H1 (cell line): ENCODE data around the gene CRYGN. TPM values are rescaled to one million over a fixed set of nuclear protein-coding genes. Genes with fewer than 3 reads are reported as not detected.

Experiments
- CTCF ChIA-PET: fragments of 300-600 bp; sonication (Branson Sonifier 250); formaldehyde crosslinking; loops from one replicate; lab custom pipeline; 2021; ENCODE audit not compliant: partially characterized antibody; lab: Charles Lee
- POLR2A ChIA-PET: fragments of 300-600 bp; sonication (Branson Sonifier 250); formaldehyde crosslinking; loops from one replicate; lab custom pipeline; 2021; ENCODE audit warnings: inconsistent platforms; ENCODE audit not compliant: partially characterized antibody; lab: Charles Lee
- DNase-seq, 2 experiments: peaks; one replicate each; pipeline versions ENCODE4 v3.0.0 to v3.0.0-alpha.2; 2010 to 2022; ENCODE audit warnings: low spot score in 2 of 2, low read depth in 1 of 2, mixed read lengths in 1 of 2
- FAIRE-seq: peaks from 2 replicates; lab custom pipeline; 2011; peaks lifted over from hg19 to GRCh38; lab: Jason Lieb, UNC
- H2AFZ ChIP-seq: 2 replicates; pipeline ENCODE4 v1.8.1; 2012; ENCODE audit warnings: low read length, inconsistent platforms
- H2AK5ac ChIP-seq: 2 replicates; pipeline ENCODE4 v1.6.1; 2013; ENCODE audit warnings: low read depth, low read length
- H2BK120ac ChIP-seq: replicated peaks from 2 replicates; pipeline ENCODE3; 2013; ENCODE audit warnings: low read depth, low read length, inconsistent platforms
- H2BK12ac ChIP-seq: 2 replicates; pipeline ENCODE4 v1.6.1; 2013; ENCODE audit warnings: low read depth, low read length
- H2BK15ac ChIP-seq: 2 replicates; pipeline ENCODE4 v1.6.1; 2013; ENCODE audit warnings: low read length
- H2BK20ac ChIP-seq: 2 replicates; pipeline ENCODE4 v1.6.1; 2013; ENCODE audit warnings: low read length
- H2BK5ac ChIP-seq: 2 replicates; pipeline ENCODE4 v1.6.1; 2013; ENCODE audit warnings: low read depth, low read length
- H3K14ac ChIP-seq: 2 replicates; pipeline ENCODE4 v1.6.1; 2013; ENCODE audit warnings: inconsistent platforms; ENCODE audit not compliant: insufficient read length
- H3K18ac ChIP-seq: 2 replicates; pipeline ENCODE4 v1.6.1; 2013; ENCODE audit warnings: low read length; ENCODE audit errors: extremely low read depth
- H3K23ac ChIP-seq: 2 replicates; pipeline ENCODE4 v1.6.1; 2013; ENCODE audit warnings: inconsistent platforms; ENCODE audit not compliant: insufficient read length
- H3K23me2 ChIP-seq: 2 replicates; pipeline ENCODE4 v1.6.1; 2013; ENCODE audit warnings: low read depth, low read length
- H3K27ac ChIP-seq: 2 replicates; pipeline ENCODE4 v1.6.1; 2011; ENCODE audit warnings: low read depth, low read length, inconsistent platforms
- H3K27me3 ChIP-seq, 4 experiments: replicated peaks in 1 of 4; 1 replicate in 1 of 4; 2 replicates in 3 of 4; pipeline versions ENCODE4 v1.6.1 to v1.8.1; 2011 to 2013; ENCODE audit warnings: low read length in 3 of 4, mild to moderate bottlenecking in 3 of 4, inconsistent platforms in 2 of 4, mixed read lengths in 2 of 4, moderate library complexity in 1 of 4; ENCODE audit not compliant: control insufficient read depth in 3 of 4, insufficient read depth in 3 of 4; ENCODE audit errors: extremely low read depth in 1 of 4
- H3K36me3 ChIP-seq, 4 experiments: 2 replicates each; pipeline versions ENCODE4 v1.6.1 to v1.8.1; 2011 to 2013; ENCODE audit warnings: mild to moderate bottlenecking in 4 of 4, low read length in 3 of 4, moderate library complexity in 2 of 4, control low read depth in 1 of 4, inconsistent platforms in 1 of 4; ENCODE audit not compliant: insufficient read depth in 4 of 4, control insufficient read depth in 2 of 4
- H3K4ac ChIP-seq: replicated peaks from 2 replicates; pipeline ENCODE3; 2013; ENCODE audit warnings: low read length, low read depth, mixed read lengths, inconsistent platforms; ENCODE audit not compliant: insufficient read length
- H3K4me1 ChIP-seq, 4 experiments: replicated peaks in 1 of 4; 1 replicate in 1 of 4; 2 replicates in 3 of 4; pipeline versions ENCODE4 v1.6.1 to v1.8.1; 2011 to 2013; ENCODE audit warnings: low read length in 3 of 4, inconsistent platforms in 2 of 4, mixed read lengths in 1 of 4; ENCODE audit not compliant: insufficient read depth in 4 of 4, control insufficient read depth in 3 of 4
- H3K4me2 ChIP-seq, 2 experiments: 2 replicates each; pipeline versions ENCODE4 v1.6.1 to v1.8.1; 2011 to 2013; ENCODE audit warnings: low read depth in 2 of 2, low read length in 2 of 2, control low read depth in 1 of 2, inconsistent platforms in 1 of 2, mild to moderate bottlenecking in 1 of 2; ENCODE audit not compliant: insufficient read depth in 1 of 2
- H3K4me3 ChIP-seq, 4 experiments: fragments of 200-600, 300-600 bp in 1 of 4; sonication (generic), shearing (Covaris generic), sonication (Bioruptor Twin) in 1 of 4; 2 replicates each; pipeline versions ENCODE4 v1.5.1 to v1.8.1; 2011 to 2016; ENCODE audit warnings: low read length in 4 of 4, low read depth in 3 of 4, control low read depth in 2 of 4, inconsistent platforms in 2 of 4, mild to moderate bottlenecking in 2 of 4, mixed read lengths in 1 of 4, moderate library complexity in 1 of 4; ENCODE audit not compliant: insufficient read depth in 2 of 4; ENCODE audit errors: extremely low read depth in 1 of 4
- H3K56ac ChIP-seq: replicated peaks from 2 replicates; pipeline ENCODE3; 2013; ENCODE audit warnings: low read depth, mild to moderate bottlenecking, mixed read lengths, low read length, inconsistent platforms; ENCODE audit not compliant: insufficient read length
- H3K79me1 ChIP-seq: 2 replicates; pipeline ENCODE4 v1.6.1; 2013; ENCODE audit warnings: low read depth, low read length, control low read depth
- H3K79me2 ChIP-seq, 2 experiments: 2 replicates each; pipeline versions ENCODE4 v1.6.1 to v1.8.1; 2012 to 2013; ENCODE audit warnings: low read length in 2 of 2, mild to moderate bottlenecking in 2 of 2, inconsistent platforms in 1 of 2; ENCODE audit not compliant: insufficient read depth in 2 of 2, control insufficient read depth in 1 of 2
- H3K9ac ChIP-seq, 4 experiments: replicated peaks in 1 of 4; 1 replicate in 1 of 4; 2 replicates in 3 of 4; pipeline versions ENCODE4 v1.6.1 to v1.8.1; 2011 to 2013; ENCODE audit warnings: low read depth in 3 of 4, low read length in 3 of 4, control low read depth in 2 of 4, mild to moderate bottlenecking in 2 of 4, moderate library complexity in 2 of 4, inconsistent platforms in 1 of 4; ENCODE audit errors: extremely low read depth in 1 of 4
- H3K9me3 ChIP-seq, 2 experiments: 2 replicates each; pipeline versions ENCODE4 v1.6.1 to v1.8.1; 2012 to 2013; ENCODE audit warnings: mild to moderate bottlenecking in 2 of 2, moderate library complexity in 2 of 2, control low read depth in 1 of 2, inconsistent platforms in 1 of 2, low read depth in 1 of 2, low read length in 1 of 2, mixed read lengths in 1 of 2; ENCODE audit not compliant: insufficient read depth in 2 of 2
- H4K20me1 ChIP-seq, 2 experiments: replicated peaks in 1 of 2; 2 replicates each; pipeline versions ENCODE3 to v1.8.1; 2011 to 2013; ENCODE audit warnings: inconsistent platforms in 2 of 2, low read length in 2 of 2, mild to moderate bottlenecking in 1 of 2; ENCODE audit not compliant: insufficient read depth in 2 of 2, control insufficient read depth in 1 of 2
- H4K5ac ChIP-seq: 2 replicates; pipeline ENCODE4 v1.6.1; 2013; ENCODE audit warnings: low read length, low read depth, mixed read lengths, inconsistent platforms; ENCODE audit not compliant: insufficient read length
- H4K8ac ChIP-seq: 2 replicates; pipeline ENCODE4 v1.8.0; 2013; ENCODE audit warnings: mild to moderate bottlenecking, moderate library complexity, low read length, inconsistent platforms; ENCODE audit not compliant: insufficient read depth; ENCODE audit errors: extremely low read depth
- H4K91ac ChIP-seq: replicated peaks from 2 replicates; pipeline ENCODE3; 2013; ENCODE audit warnings: low read length, mixed read lengths, inconsistent platforms; ENCODE audit not compliant: insufficient read length
- MAFK ChIP-seq: IDR thresholded peaks from 2 replicates; pipeline ENCODE4 v1.6.1; 2012; ENCODE audit warnings: low read depth, mild to moderate bottlenecking, improper control_type of control experiment, low read length
- NANOG ChIP-seq: IDR thresholded peaks from 2 replicates; pipeline ENCODE4 v1.6.1; 2011; ENCODE audit warnings: low read length, low read depth, mild to moderate bottlenecking, inconsistent platforms; ENCODE audit not compliant: insufficient read depth, poor library complexity, severe bottlenecking
- SP1 ChIP-seq: IDR thresholded peaks from 2 replicates; pipeline ENCODE4 v1.6.1; 2011; ENCODE audit warnings: low read depth, low read length
- SUZ12 ChIP-seq: fragments of 200-600 bp; sonication (generic); IDR thresholded peaks from 2 replicates; pipeline ENCODE4 v1.6.1; 2012; ENCODE audit warnings: mild to moderate bottlenecking, inconsistent platforms, low read length, moderate library complexity, mixed read lengths
- WGBS, 2 experiments: shearing (Covaris generic) in 1 of 2; methylation state at CpG; one replicate each; pipeline versions ENCODE4 v1.1.6 to v1.1.7; 2013 to 2015; ENCODE audit warnings: low lambda C conversion rate in 2 of 2, mixed read lengths in 2 of 2, inconsistent platforms in 1 of 2, low coverage in 1 of 2, missing lambda C conversion rate in 1 of 2; ENCODE audit not compliant: insufficient replicate concordance in 2 of 2, insufficient coverage in 1 of 2, insufficient read length in 1 of 2; ENCODE audit errors: extremely low coverage in 1 of 2, missing lambda C conversion rate in 1 of 2; 5-methylcytosine and 5-hydroxymethylcytosine counted together
- polyA plus RNA-seq, 7 experiments: library from polyadenylated mRNA; depleted of rRNA in 3 of 7; stranded (reverse) in 5 of 7; unstranded in 2 of 7; fragments of >200 nt in 5 of 7; fragments of 200-250 nt in 2 of 7; gene quantifications; 1 replicate in 5 of 7; 2 replicates in 1 of 7; 4 replicates in 1 of 7; pipeline versions ENCODE4 v1.2.1 to v1.2.3, GENCODE V29; 2011 to 2013; ENCODE audit warnings: missing spikeins in 2 of 7, mixed read lengths in 2 of 7
- total RNA-seq: library from RNA; stranded (reverse); fragmentation: NEBNext Ultra II Directional; extraction: Animal tissue kit (Norgen Biotek cat#: 25700); gene quantifications from 2 replicates; pipeline ENCODE4 v1.2.1, GENCODE V29; 2021

Gene CRYGN
- total and polyA plus RNA-seq, 2 of the 8 experiments (the other 6 are each of a cell fraction or from before 2014, with no cell fraction given), result 0.98 to 1.6 TPM

- CTCF ChIA-PET, result interaction anchor here (1.4 to 1.6 kb wide), 2 partner anchors 42 to 57 kb away, joined by 4 to 6 read pairs; no protein-coding TSS in a partner anchor
- no peak overlapping the region for H3K4me3 ChIP-seq
- 94% methylated on average over 9 of the region's 9 CpGs; no CpG with 5 or more reads in 1 of the 2 experiments for WGBS, 2 experiments
- H3K18ac ChIP-seq, result no peak overlapping the region
- H2AK5ac ChIP-seq, result no peak overlapping the region
- H4K20me1 ChIP-seq, result no peaks in the 10 kb centered on the region
- no peak overlapping the region for H4K5ac ChIP-seq
- no peaks in the 10 kb centered on the region; the same call in 1 of the 2 replicates for H3K23me2 ChIP-seq
- DNase-seq (no peak), FAIRE-seq (no peak)
- TF ChIP-seq MAFK, result no peak
- TF ChIP-seq SUZ12, result no peak
- TF ChIP-seq SP1, result no peak
- no peak for TF ChIP-seq NANOG
- no peak overlapping the region for H3K9ac ChIP-seq
- H3K14ac ChIP-seq, result no peak overlapping the region
- no peak overlapping the region for H4K91ac ChIP-seq
- H3K23ac ChIP-seq, result no peak overlapping the region
- no peak overlapping the region for H3K4ac ChIP-seq
- no peak overlapping the region for H2AFZ ChIP-seq
- H4K8ac ChIP-seq, result no peak overlapping the region
- no peak overlapping the region for H3K56ac ChIP-seq
- no peak overlapping the region for H2BK5ac ChIP-seq
- no peaks in the 10 kb centered on the region for H3K27me3 ChIP-seq
- H3K9me3 ChIP-seq, result no peaks in the 10 kb centered on the region
- peaks cover 0 to 13% (median 4%) of the 10 kb centered on the region in 4 experiments; a peak in 6 of 7 replicates for H3K4me1 ChIP-seq
- H2BK15ac ChIP-seq, result no peak overlapping the region
- no peak overlapping the region for H3K4me2 ChIP-seq
- no peaks in the 10 kb centered on the region for H3K79me1 ChIP-seq
- POLR2A ChIA-PET, result no interaction called here
- no peaks in the 10 kb centered on the region for H3K79me2 ChIP-seq
- H2BK12ac ChIP-seq, result no peak overlapping the region
- H2BK120ac ChIP-seq, result no peak overlapping the region
- no peaks in the 10 kb centered on the region for H3K36me3 ChIP-seq
- no peak overlapping the region for H3K27ac ChIP-seq
- H2BK20ac ChIP-seq, result no peak overlapping the region
Measured at GRCh38 chr7:151391358-151391730, 48.6 kb downstream of the CRYGN start.
